ENCODE data around the gene ZNF777. TPM values are rescaled to one million over a fixed set of nuclear protein-coding genes. Genes with fewer than 3 reads are reported as not detected.

The ZNF777 gene
- total RNA-seq, 1 experiment from 2014 or later: 17.4 TPM

DNA sequence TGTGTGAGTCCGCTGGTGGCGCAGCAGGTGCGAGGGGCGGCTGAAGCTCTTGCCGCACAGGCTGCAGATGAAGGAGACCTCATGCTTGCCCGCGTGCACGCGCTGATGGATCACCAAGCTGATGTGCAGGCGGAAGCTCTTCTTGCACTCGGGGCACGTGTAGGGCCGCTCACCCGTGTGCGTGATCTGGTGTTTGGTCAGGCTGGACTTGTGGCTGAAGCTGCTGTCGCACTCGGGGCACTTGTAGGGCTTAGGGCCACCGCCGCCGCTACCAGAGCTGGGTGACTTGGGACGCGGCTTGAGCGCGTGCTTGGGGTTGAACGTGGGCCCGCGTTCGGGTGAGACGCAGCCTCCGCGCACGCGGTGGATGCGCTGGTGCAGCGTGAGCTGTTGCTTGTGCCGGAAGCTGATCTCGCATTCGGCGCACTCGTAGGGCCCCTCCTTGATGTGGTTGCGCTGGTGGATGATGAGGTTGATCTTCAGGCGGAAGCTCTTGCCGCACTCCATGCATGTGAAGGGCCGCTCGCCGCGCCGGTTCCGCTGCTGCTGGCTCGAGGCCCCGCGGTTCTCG, 28.7 kb downstream of the ZNF777 start:
- Histone ChIP-seq H3K27me3 (ENCODE audit: control insufficient read depth, insufficient read depth, low read length) (no peaks in the 10 kb centered on the region), H3K4me3 (ENCODE audit: low read depth in 2 of 2, low read length in 2 of 2) (no peak overlapping the region), H3K36me3 (ENCODE audit: control insufficient read depth, insufficient read depth, low read length) (peaks cover 3% of the 10 kb centered on the region), H3K9me3 (ENCODE audit: control insufficient read depth, insufficient read depth, low read depth, low read length) (no peaks in the 10 kb centered on the region), H3K4me1 (ENCODE audit: control insufficient read depth, insufficient read depth, low read length) (no peaks in the 10 kb centered on the region), H3K27ac (ENCODE audit: low read length) (no peak overlapping the region)
- POLR2A ChIA-PET: no interaction called here
- TF ChIP-seq SIN3A (IDR thresholded peaks at IDR 0.05; ENCODE audit: borderline replicate concordance, insufficient read depth, low read depth, low read length) (no peak), TCF7L2 (IDR thresholded peaks at IDR 0.05; ENCODE audit: low read depth, low read length) (no peak), POLR2AphosphoS5 (IDR thresholded peaks at IDR 0.05; ENCODE audit: low read depth, low read length) (no peak)
- TF ChIP-seq, protein P1, sequence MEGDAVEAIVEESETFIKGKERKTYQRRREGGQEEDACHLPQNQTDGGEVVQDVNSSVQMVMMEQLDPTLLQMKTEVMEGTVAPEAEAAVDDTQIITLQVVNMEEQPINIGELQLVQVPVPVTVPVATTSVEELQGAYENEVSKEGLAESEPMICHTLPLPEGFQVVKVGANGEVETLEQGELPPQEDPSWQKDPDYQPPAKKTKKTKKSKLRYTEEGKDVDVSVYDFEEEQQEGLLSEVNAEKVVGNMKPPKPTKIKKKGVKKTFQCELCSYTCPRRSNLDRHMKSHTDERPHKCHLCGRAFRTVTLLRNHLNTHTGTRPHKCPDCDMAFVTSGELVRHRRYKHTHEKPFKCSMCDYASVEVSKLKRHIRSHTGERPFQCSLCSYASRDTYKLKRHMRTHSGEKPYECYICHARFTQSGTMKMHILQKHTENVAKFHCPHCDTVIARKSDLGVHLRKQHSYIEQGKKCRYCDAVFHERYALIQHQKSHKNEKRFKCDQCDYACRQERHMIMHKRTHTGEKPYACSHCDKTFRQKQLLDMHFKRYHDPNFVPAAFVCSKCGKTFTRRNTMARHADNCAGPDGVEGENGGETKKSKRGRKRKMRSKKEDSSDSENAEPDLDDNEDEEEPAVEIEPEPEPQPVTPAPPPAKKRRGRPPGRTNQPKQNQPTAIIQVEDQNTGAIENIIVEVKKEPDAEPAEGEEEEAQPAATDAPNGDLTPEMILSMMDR (IDR thresholded peaks at IDR 0.05): no peak
- TF ChIP-seq, protein P2, sequence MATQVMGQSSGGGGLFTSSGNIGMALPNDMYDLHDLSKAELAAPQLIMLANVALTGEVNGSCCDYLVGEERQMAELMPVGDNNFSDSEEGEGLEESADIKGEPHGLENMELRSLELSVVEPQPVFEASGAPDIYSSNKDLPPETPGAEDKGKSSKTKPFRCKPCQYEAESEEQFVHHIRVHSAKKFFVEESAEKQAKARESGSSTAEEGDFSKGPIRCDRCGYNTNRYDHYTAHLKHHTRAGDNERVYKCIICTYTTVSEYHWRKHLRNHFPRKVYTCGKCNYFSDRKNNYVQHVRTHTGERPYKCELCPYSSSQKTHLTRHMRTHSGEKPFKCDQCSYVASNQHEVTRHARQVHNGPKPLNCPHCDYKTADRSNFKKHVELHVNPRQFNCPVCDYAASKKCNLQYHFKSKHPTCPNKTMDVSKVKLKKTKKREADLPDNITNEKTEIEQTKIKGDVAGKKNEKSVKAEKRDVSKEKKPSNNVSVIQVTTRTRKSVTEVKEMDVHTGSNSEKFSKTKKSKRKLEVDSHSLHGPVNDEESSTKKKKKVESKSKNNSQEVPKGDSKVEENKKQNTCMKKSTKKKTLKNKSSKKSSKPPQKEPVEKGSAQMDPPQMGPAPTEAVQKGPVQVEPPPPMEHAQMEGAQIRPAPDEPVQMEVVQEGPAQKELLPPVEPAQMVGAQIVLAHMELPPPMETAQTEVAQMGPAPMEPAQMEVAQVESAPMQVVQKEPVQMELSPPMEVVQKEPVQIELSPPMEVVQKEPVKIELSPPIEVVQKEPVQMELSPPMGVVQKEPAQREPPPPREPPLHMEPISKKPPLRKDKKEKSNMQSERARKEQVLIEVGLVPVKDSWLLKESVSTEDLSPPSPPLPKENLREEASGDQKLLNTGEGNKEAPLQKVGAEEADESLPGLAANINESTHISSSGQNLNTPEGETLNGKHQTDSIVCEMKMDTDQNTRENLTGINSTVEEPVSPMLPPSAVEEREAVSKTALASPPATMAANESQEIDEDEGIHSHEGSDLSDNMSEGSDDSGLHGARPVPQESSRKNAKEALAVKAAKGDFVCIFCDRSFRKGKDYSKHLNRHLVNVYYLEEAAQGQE (IDR thresholded peaks at IDR 0.05; ENCODE audit: insufficient read depth in 1 of 2, low read depth in 2 of 2, low read length in 1 of 2): no peak
- no TSS peak for BruUV-seq (replicated peaks)
- in situ Hi-C loops (cut with HindIII; ENCODE audit: low pct_unique_long_range_greater_than_20kb, low sequenced_read_pairs): no loop called here
- DNase-seq (ENCODE audit: low read depth, low spot score) (no peak), ATAC-seq (no peak)
- intact Hi-C loops (cut with micrococcal nuclease; ENCODE audit: unreplicated experiment): no loop called here
- CTCF ChIA-PET: no interaction called here

DNA sequence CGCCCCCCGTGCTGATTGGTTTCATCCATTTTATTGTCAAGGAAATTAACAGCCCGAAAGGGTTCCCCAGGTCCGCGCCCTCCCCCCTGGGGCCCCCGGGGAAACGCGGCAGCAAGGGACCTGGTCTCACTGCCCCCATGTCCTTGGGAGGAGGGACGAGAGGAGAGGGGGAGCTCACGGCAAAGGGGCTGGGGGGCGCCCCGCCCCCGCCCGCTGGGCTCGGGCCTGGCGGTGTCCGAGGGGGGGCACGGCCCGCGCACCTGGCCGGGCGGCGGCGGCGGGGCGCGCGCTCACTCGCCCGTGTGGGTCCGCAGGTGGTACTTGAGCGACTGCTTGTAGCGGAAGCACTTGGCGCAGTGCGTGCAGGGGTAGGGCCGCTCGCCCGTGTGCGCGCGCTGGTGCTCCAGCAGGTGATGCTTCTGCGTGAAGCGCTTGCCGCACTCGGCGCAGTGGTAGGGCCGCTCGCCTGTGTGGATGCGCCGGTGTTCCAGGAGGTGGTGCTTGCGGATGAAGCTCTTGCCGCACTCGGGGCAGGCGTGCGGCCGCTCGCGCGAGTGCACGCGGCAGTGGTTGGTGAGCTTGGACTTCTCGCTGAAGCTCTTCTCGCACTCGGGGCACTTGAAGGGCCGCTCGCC, 29.3 kb downstream of the ZNF777 start:
- Histone ChIP-seq H3K36me3 (ENCODE audit: control insufficient read depth, insufficient read depth, low read length) (peaks cover 3% of the 10 kb centered on the region), H3K4me3 (ENCODE audit: low read depth in 2 of 2, low read length in 2 of 2) (no peak overlapping the region), H3K27ac (ENCODE audit: low read length) (no peak overlapping the region), H3K4me1 (ENCODE audit: control insufficient read depth, insufficient read depth, low read length) (no peaks in the 10 kb centered on the region), H3K27me3 (ENCODE audit: control insufficient read depth, insufficient read depth, low read length) (no peaks in the 10 kb centered on the region), H3K9me3 (ENCODE audit: control insufficient read depth, insufficient read depth, low read depth, low read length) (no peaks in the 10 kb centered on the region)
- ATAC-seq: no peak
- in situ Hi-C loops (cut with HindIII; ENCODE audit: low pct_unique_long_range_greater_than_20kb, low sequenced_read_pairs) (no loop called here), intact Hi-C loops (cut with micrococcal nuclease; ENCODE audit: unreplicated experiment) (no loop called here)
- ChIA-PET CTCF (no interaction called here), POLR2A (no interaction called here)
- BruUV-seq (replicated peaks): no TSS peak
- TF ChIP-seq, protein P2 (IDR thresholded peaks at IDR 0.05; ENCODE audit: insufficient read depth in 1 of 2, low read depth in 2 of 2, low read length in 1 of 2): no peak
- TF ChIP-seq, protein P1 (IDR thresholded peaks at IDR 0.05): no peak
- TF ChIP-seq SIN3A (IDR thresholded peaks at IDR 0.05; ENCODE audit: borderline replicate concordance, insufficient read depth, low read depth, low read length): no peak
- no peak for TF ChIP-seq POLR2AphosphoS5 (IDR thresholded peaks at IDR 0.05; ENCODE audit: low read depth, low read length)
- TF ChIP-seq TCF7L2 (IDR thresholded peaks at IDR 0.05; ENCODE audit: low read depth, low read length): no peak
- no peak for DNase-seq (ENCODE audit: low read depth, low spot score)

Measured in Panc1 (cell line).